GM23248 (cell line): ENCODE data around the gene COL23A1.

Source experiments
- EZH2 ChIP-seq: fragments of 200-600 bp; sonication (generic); IDR thresholded peaks from 2 replicates; pipeline ENCODE4 v1.6.1; 2018; ENCODE audit warnings: antibody characterized with exemption, mild to moderate bottlenecking; ENCODE audit not compliant: insufficient read depth, poor library complexity, severe bottlenecking
- EZH2phosphoT487 ChIP-seq: fragments of 200-600 bp; sonication (generic); IDR thresholded peaks from 2 replicates; pipeline ENCODE4 v1.6.1; 2018; ENCODE audit warnings: antibody characterized with exemption, moderate library complexity, mild to moderate bottlenecking, low read depth; ENCODE audit not compliant: insufficient read depth

- TF ChIP-seq EZH2 = no peak
- no peak for TF ChIP-seq EZH2phosphoT487
Observed at GRCh38 chr5:178312880-178313282, 277.3 kb downstream of the COL23A1 start.
